Muscle layer of colon (tissue), 2 donors: Measurements from ENCODE around the gene ADSS1.

Source experiments
- H3K27ac ChIP-seq: one replicate; pipeline ENCODE4 v1.7.0; 2013; ENCODE audit warnings: low read depth, mild to moderate bottlenecking, low read length, moderate library complexity
- H3K27me3 ChIP-seq, 2 donors: one replicate each; pipeline ENCODE4 v1.7.0; 2013; ENCODE audit warnings: low read length in 2 of 2, mild to moderate bottlenecking in 2 of 2; ENCODE audit not compliant: insufficient read depth in 2 of 2, control insufficient read depth in 1 of 2
- H3K36me3 ChIP-seq: one replicate; pipeline ENCODE4 v1.7.0; 2013; ENCODE audit warnings: mild to moderate bottlenecking, low read length; ENCODE audit not compliant: insufficient read depth
- H3K4me1 ChIP-seq: one replicate; pipeline ENCODE4 v1.7.0; 2013; ENCODE audit warnings: mild to moderate bottlenecking, low read length; ENCODE audit not compliant: insufficient read depth
- H3K4me3 ChIP-seq, 2 donors: one replicate each; pipeline ENCODE4 v1.7.0; 2013; ENCODE audit warnings: low read length in 2 of 2, low read depth in 1 of 2, mild to moderate bottlenecking in 1 of 2, moderate library complexity in 1 of 2
- H3K9ac ChIP-seq: one replicate; pipeline ENCODE4 v1.7.0; 2013; ENCODE audit warnings: low read length
- H3K9me3 ChIP-seq: one replicate; pipeline ENCODE4 v1.7.0; 2013; ENCODE audit warnings: mild to moderate bottlenecking, low read length
- donor health status: abdominal sarcoma.
- donor health status: Adenocarcinoma of cecum.

The ADSS1 gene

GRCh38 chr14:104794631-104794992 lies 70.6 kb downstream of the ADSS1 start:
- Histone ChIP-seq H3K27me3 (no peaks in the 10 kb centered on the region), H3K36me3 (peaks cover 9% of the 10 kb centered on the region), H3K4me1 (peaks cover 43% of the 10 kb centered on the region), H3K27ac (peak overlapping the region; percentile 80), H3K9ac (peak overlapping the region; percentile 53), H3K9me3 (no peaks in the 10 kb centered on the region), H3K4me3 (peak overlapping the region; percentile 63 to 74)

GRCh38 chr14:104794993-104795780 lies 71.2 kb downstream of the ADSS1 start, which contains the start of gene AKT1:
TSS of gene AKT1 (minus strand) at chr14:104795748. CDS start at chr14:104792643, 3,105 bp downstream.
- peak within 1 kb of the TSS; percentile 63 to 74 for H3K4me3 ChIP-seq
- H3K27ac ChIP-seq: peak within 1 kb of the TSS; percentile 80
- H3K4me1 ChIP-seq: peaks cover 48% of the 10 kb centered on the region
- no peaks in the 10 kb centered on the region for H3K27me3 ChIP-seq
- peaks cover 9% of the 10 kb centered on the region for H3K36me3 ChIP-seq
- peak within 1 kb of the TSS; percentile 53 for H3K9ac ChIP-seq
- no peaks in the 10 kb centered on the region for H3K9me3 ChIP-seq

- peaks cover 48% of the 10 kb centered on the region for H3K4me1 ChIP-seq
- no peaks in the 10 kb centered on the region for H3K9me3 ChIP-seq
- H3K9ac ChIP-seq: peak overlapping the region; percentile 53
- peak overlapping the region; percentile 78 for H3K27ac ChIP-seq
- H3K36me3 ChIP-seq: peaks cover 9% of the 10 kb centered on the region
- peak overlapping the region; percentile 54 to 55 for H3K4me3 ChIP-seq
- H3K27me3 ChIP-seq: no peaks in the 10 kb centered on the region
Observed at GRCh38 chr14:104795781-104796686, 72.0 kb downstream of the ADSS1 start.

GRCh38 chr14:104796687-104797081 lies 72.7 kb downstream of the ADSS1 start:
- Histone ChIP-seq H3K4me1 (peaks cover 52% of the 10 kb centered on the region), H3K27me3 (no peaks in the 10 kb centered on the region), H3K9ac (no peak overlapping the region)

More at GRCh38 chr14:104796687-104797081, 72.7 kb downstream of the ADSS1 start:
- no peak overlapping the region for H3K4me3 ChIP-seq
- no peaks in the 10 kb centered on the region for H3K9me3 ChIP-seq
- H3K36me3 ChIP-seq: peaks cover 4% of the 10 kb centered on the region
- H3K27ac ChIP-seq: peak overlapping the region; percentile 78
